Prostate gland (tissue), 2 donors: ENCODE measurements around the gene ZBTB40. TPM values are rescaled to one million over a fixed set of nuclear protein-coding genes. Genes with fewer than 3 reads are reported as not detected.

Source experiments
- DNase-seq: peaks from one replicate; pipeline ENCODE4 v3.0.0-alpha.2; 2019; ENCODE audit warnings: low spot score
- H3K27ac ChIP-seq, 2 donors: fragments of 200-600 bp; sonication (generic); 2 replicates each; pipeline ENCODE4 v1.5.1; 2017 to 2019
- H3K27me3 ChIP-seq: fragments of 200-600 bp; sonication (generic); replicated peaks from 2 replicates; pipeline ENCODE4 v1.5.1; 2019; ENCODE audit not compliant: insufficient read depth
- H3K36me3 ChIP-seq, 2 donors: fragments of 200-600 bp; sonication (generic); 1 replicate in 1 of 2; 2 replicates in 1 of 2; pipeline versions ENCODE4 v1.5.1 to v1.8.1; 2017 to 2019
- H3K4me1 ChIP-seq: fragments of 200-600 bp; sonication (generic); replicated peaks from 2 replicates; pipeline ENCODE4 v1.5.1; 2019
- H3K4me3 ChIP-seq, 2 donors: fragments of 200-600 bp; sonication (generic); 2 replicates each; pipeline ENCODE4 v1.5.1; 2017 to 2019
- H3K9me3 ChIP-seq: fragments of 200-600 bp; sonication (generic); 2 replicates; pipeline ENCODE4 v1.5.1; 2017
- POLR2A ChIP-seq: fragments of 450-650 bp; IDR thresholded peaks from one replicate; pipeline ENCODE4 v1.6.1; 2016; ENCODE audit warnings: antibody characterized with exemption, mild to moderate bottlenecking
- POLR2AphosphoS5 ChIP-seq: sonication (generic); formaldehyde crosslinking; IDR thresholded peaks from one replicate; pipeline ENCODE4 v1.6.1; 2017; ENCODE audit warnings: antibody characterized with exemption
- WGBS: methylation state at CpG from one replicate; pipeline ENCODE4 v1.1.5; 2018; 5-methylcytosine and 5-hydroxymethylcytosine counted together
- intact Hi-C: fragments of 100-400 bp; cut with DNase I; formaldehyde crosslinking; loops from one replicate; pipeline ENCODE4 v1.14.2; 2022
- total RNA-seq, 2 donors: library from RNA; depleted of rRNA; stranded (reverse); fragments of >200 nt; gene quantifications; one replicate each; pipeline ENCODE4 v1.1.0, GENCODE V29; 2016
- TF ChIP-seq, protein P1 (sequence below), 4 experiments: fragments of 200-600 bp in 2 of 4; fragments of 450-650 bp in 2 of 4; sonication (generic) in 2 of 4; IDR thresholded peaks; 1 replicate in 3 of 4; 2 replicates in 1 of 4; pipeline ENCODE4 v1.5.1; 2016 to 2019; ENCODE audit warnings: antibody characterized with exemption in 4 of 4, mild to moderate bottlenecking in 2 of 4, moderate library complexity in 2 of 4

Gene ZBTB40
- total RNA-seq, 2 donors from 2014 or later = 18.2 to 26.3 TPM

GRCh38 chr1:22553104-22553880 is 101.6 kb downstream of the ZBTB40 start:
- TF ChIP-seq POLR2A (no peak), POLR2AphosphoS5 (no peak)
- TF ChIP-seq, protein P1, sequence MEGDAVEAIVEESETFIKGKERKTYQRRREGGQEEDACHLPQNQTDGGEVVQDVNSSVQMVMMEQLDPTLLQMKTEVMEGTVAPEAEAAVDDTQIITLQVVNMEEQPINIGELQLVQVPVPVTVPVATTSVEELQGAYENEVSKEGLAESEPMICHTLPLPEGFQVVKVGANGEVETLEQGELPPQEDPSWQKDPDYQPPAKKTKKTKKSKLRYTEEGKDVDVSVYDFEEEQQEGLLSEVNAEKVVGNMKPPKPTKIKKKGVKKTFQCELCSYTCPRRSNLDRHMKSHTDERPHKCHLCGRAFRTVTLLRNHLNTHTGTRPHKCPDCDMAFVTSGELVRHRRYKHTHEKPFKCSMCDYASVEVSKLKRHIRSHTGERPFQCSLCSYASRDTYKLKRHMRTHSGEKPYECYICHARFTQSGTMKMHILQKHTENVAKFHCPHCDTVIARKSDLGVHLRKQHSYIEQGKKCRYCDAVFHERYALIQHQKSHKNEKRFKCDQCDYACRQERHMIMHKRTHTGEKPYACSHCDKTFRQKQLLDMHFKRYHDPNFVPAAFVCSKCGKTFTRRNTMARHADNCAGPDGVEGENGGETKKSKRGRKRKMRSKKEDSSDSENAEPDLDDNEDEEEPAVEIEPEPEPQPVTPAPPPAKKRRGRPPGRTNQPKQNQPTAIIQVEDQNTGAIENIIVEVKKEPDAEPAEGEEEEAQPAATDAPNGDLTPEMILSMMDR (IDR thresholded peaks at IDR 0.05) = no peak
- Histone ChIP-seq H3K4me1 (no peaks in the 10 kb centered on the region), H3K27me3 (peaks cover 2% of the 10 kb centered on the region), H3K27ac (no peak overlapping the region), H3K36me3 (no peaks in the 10 kb centered on the region), H3K9me3 (no peaks in the 10 kb centered on the region), H3K4me3 (no peak overlapping the region)
- WGBS = 53% methylated on average over 17 of the region's 18 CpGs
- intact Hi-C loops = no loop called here
- no peak for DNase-seq

- no peaks in the 10 kb centered on the region for H3K36me3 ChIP-seq
- DNase-seq = no peak
- no peak overlapping the region for H3K27ac ChIP-seq
- no peaks in the 10 kb centered on the region for H3K27me3 ChIP-seq
- H3K4me3 ChIP-seq = no peak overlapping the region
- TF ChIP-seq POLR2AphosphoS5 = no peak
- TF ChIP-seq, protein P1 (IDR thresholded peaks at IDR 0.05) = no peak
- TF ChIP-seq POLR2A = no peak
- no peaks in the 10 kb centered on the region for H3K9me3 ChIP-seq
- WGBS = 90% methylated on average over 8 of the region's 8 CpGs
- H3K4me1 ChIP-seq = no peaks in the 10 kb centered on the region
- intact Hi-C loops = no loop called here
Measured at GRCh38 chr1:22553991-22554522, 102.4 kb downstream of the ZBTB40 start.

DNA sequence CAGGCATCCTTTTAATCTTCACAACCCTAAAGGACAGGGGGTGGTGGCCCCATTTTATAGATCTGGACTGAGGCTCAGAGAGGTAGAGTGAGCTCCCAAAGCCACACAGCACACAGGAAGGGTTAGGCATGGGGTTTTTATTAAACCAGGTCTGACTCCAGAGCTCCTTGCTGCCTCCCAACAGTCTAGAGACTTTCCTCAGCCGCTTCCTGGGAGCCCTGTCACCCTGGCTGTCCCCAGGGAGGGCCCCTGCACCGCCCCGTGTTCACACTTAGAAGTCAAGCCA is 103.7 kb downstream of the ZBTB40 start:
- Histone ChIP-seq H3K27me3 (no peaks in the 10 kb centered on the region), H3K9me3 (no peaks in the 10 kb centered on the region), H3K36me3 (no peaks in the 10 kb centered on the region), H3K27ac (no peak overlapping the region), H3K4me1 (no peaks in the 10 kb centered on the region), H3K4me3 (no peak overlapping the region)
- TF ChIP-seq POLR2A = no peak
- TF ChIP-seq POLR2AphosphoS5 = no peak
- TF ChIP-seq, protein P1 (IDR thresholded peaks at IDR 0.05) = no peak
- no peak for DNase-seq
- intact Hi-C loops = no loop called here
- WGBS = 81% methylated on average over 3 of the region's 3 CpGs

DNA sequence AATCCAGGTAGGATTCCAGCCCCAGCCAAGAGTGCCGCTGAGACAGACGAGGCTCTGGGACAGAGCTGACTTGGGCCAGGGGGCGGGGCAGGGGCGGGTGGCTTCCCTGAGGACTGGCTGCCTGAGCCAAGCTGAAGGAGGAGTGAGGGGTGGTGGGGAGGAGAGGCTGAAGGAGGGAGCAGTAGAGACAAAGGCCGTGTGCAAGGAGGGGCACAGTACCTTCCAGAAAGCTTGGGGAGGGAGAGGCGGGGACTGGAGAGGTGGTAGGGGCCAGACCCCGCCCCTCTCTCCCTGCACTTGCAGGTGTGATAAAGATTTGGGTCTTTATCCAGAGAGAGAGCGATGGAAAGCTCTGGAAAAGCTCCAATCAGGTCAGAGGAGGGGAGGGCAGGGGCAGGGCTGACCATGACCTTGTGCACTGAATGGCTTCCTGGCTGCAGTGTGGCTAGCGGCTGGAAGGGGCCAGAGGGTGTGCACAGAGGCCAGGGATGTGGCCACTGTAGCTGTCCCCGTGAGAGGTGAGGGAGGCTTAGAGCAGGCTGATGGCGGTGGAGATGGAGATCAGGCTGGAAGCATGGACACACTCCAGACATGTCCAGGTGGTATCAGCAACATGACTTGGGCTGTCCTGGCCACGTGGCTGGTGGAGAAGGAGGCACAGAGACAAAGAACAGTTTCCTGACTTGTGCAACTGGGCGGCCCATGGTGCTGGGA is 104.9 kb downstream of the ZBTB40 start:
- Histone ChIP-seq H3K9me3 (no peaks in the 10 kb centered on the region), H3K4me3 (no peak overlapping the region), H3K27me3 (no peaks in the 10 kb centered on the region), H3K27ac (no peak overlapping the region), H3K36me3 (no peaks in the 10 kb centered on the region), H3K4me1 (no peaks in the 10 kb centered on the region)
- WGBS = 42% methylated on average over 13 of the region's 13 CpGs
- intact Hi-C loops = no loop called here
- TF ChIP-seq POLR2A (no peak), POLR2AphosphoS5 (no peak)
- TF ChIP-seq, protein P1 (IDR thresholded peaks at IDR 0.05) = no peak
- no peak for DNase-seq
